GOT3 (cell line): ENCODE data around the gene PTS.

Source experiments
- DNase-seq: peaks from one replicate; lab custom pipeline; 2025; ENCODE audit warnings: mixed read lengths; lab: John Stamatoyannopoulos, UW

The PTS gene

GRCh38 chr11:112265659-112266409 lies 39.6 kb downstream of the PTS start:
- DNase-seq, result no peak

- no peak for DNase-seq
These were observed 40.2 kb downstream of the PTS start for GRCh38 chr11:112266410-112266778.

- no peak for DNase-seq
These were observed 41.0 kb downstream of the PTS start for GRCh38 chr11:112267188-112267591.

- no peak for DNase-seq
These were observed 42.2 kb downstream of the PTS start for GRCh38 chr11:112268406-112268805.

GRCh38 chr11:112269139-112269538 lies 42.9 kb downstream of the PTS start:
- no peak for DNase-seq

GRCh38 chr11:112270551-112271180 lies 44.4 kb downstream of the PTS start:
- DNase-seq, result no peak

- DNase-seq, result no peak
These were observed 45.0 kb downstream of the PTS start for GRCh38 chr11:112271242-112271641.

- DNase-seq, result no peak
These were observed 46.8 kb downstream of the PTS start for GRCh38 chr11:112273066-112273465.

- DNase-seq, result no peak
These were observed 48.0 kb downstream of the PTS start for GRCh38 chr11:112274007-112274783.

GRCh38 chr11:112277029-112277428 lies 50.8 kb downstream of the PTS start:
- no peak for DNase-seq

- DNase-seq, result no peak
These were observed 51.7 kb downstream of the PTS start for GRCh38 chr11:112277941-112278340.

- DNase-seq, result no peak
These were observed 52.6 kb downstream of the PTS start for GRCh38 chr11:112278803-112279202.

- DNase-seq, result no peak
These were observed 53.7 kb downstream of the PTS start for GRCh38 chr11:112279901-112280267.

- no peak for DNase-seq
These were observed 54.3 kb downstream of the PTS start for GRCh38 chr11:112280268-112281126.

- no peak for DNase-seq
These were observed 55.5 kb downstream of the PTS start for GRCh38 chr11:112281726-112282125.
